HepG2 (cell line): Measurements from ENCODE around the gene CLP1. TPM values are rescaled to one million over a fixed set of nuclear protein-coding genes. Genes with fewer than 3 reads are reported as not detected.

Source experiments
- BHLHE40 ChIP-seq: IDR thresholded peaks from 2 replicates; pipeline ENCODE4 v1.6.1; 2011; ENCODE audit warnings: low read length, improper control_type of control experiment
- CC2D1A ChIP-seq: sonication (generic); formaldehyde crosslinking; IDR thresholded peaks from 2 replicates; pipeline ENCODE4 v1.8.1; 2023; ENCODE audit warnings: mild to moderate bottlenecking, missing genetic modification reagents
- MTA1 ChIP-seq: sonication (generic); formaldehyde crosslinking; IDR thresholded peaks from 2 replicates; pipeline ENCODE4 v1.4.0; 2020; ENCODE audit warnings: missing genetic modification reagents, mild to moderate bottlenecking, borderline replicate concordance
- NFKB2 ChIP-seq: sonication (generic); formaldehyde crosslinking; IDR thresholded peaks from 2 replicates; pipeline ENCODE4 v1.4.0; 2020; ENCODE audit warnings: missing genetic modification reagents, borderline replicate concordance
- NR2F1 ChIP-seq, 2 experiments: fragments of 450-650 bp in 1 of 2; formaldehyde crosslinking in 1 of 2; IDR thresholded peaks; 2 replicates each; pipeline versions ENCODE4 v1.5.0 to v1.6.1; 2016 to 2020; ENCODE audit warnings: mild to moderate bottlenecking in 1 of 2, missing compliant biosample characterization in 1 of 2, missing genetic modification reagents in 1 of 2, moderate library complexity in 1 of 2
- PCBP1 ChIP-seq: fragments of 200-400 bp; formaldehyde crosslinking; IDR thresholded peaks from 2 replicates; pipeline ENCODE4 v1.6.1; 2017; ENCODE audit warnings: mild to moderate bottlenecking, low read depth, low read length, borderline replicate concordance
- POLR2G ChIP-seq: fragments of 200-400 bp; formaldehyde crosslinking; IDR thresholded peaks from 2 replicates; pipeline ENCODE4 v1.6.1; 2018; ENCODE audit warnings: mild to moderate bottlenecking, low read depth, low read length, moderate library complexity
- PRDM15 ChIP-seq: sonication (generic); formaldehyde crosslinking; IDR thresholded peaks from 2 replicates; pipeline ENCODE4 v1.4.0; 2020; ENCODE audit warnings: missing genetic modification reagents
- SIN3A ChIP-seq: IDR thresholded peaks from 2 replicates; pipeline ENCODE4 v1.6.1; 2011; ENCODE audit warnings: low read depth, mild to moderate bottlenecking, control low read depth, low read length, borderline replicate concordance
- SMAD1 ChIP-seq: sonication (generic); formaldehyde crosslinking; IDR thresholded peaks from 2 replicates; pipeline ENCODE4 v1.4.0; 2020; ENCODE audit warnings: missing genetic modification reagents, low read depth, mild to moderate bottlenecking, borderline replicate concordance
- TEAD2 ChIP-seq: sonication (generic); formaldehyde crosslinking; IDR thresholded peaks from 2 replicates; pipeline ENCODE4 v1.9.0; 2021; ENCODE audit warnings: missing genetic modification reagents
- TGIF2 ChIP-seq: IDR thresholded peaks from 2 replicates; pipeline ENCODE4 v1.6.1; 2016; ENCODE audit warnings: control low read depth, missing compliant biosample characterization
- ZBTB14 ChIP-seq: sonication (generic); formaldehyde crosslinking; IDR thresholded peaks from 2 replicates; pipeline ENCODE4 v1.4.0; 2020; ENCODE audit warnings: missing genetic modification reagents
- ZGPAT ChIP-seq: IDR thresholded peaks from 2 replicates; pipeline ENCODE4 v1.6.1; 2016; ENCODE audit warnings: mild to moderate bottlenecking
- ZNF205 ChIP-seq: IDR thresholded peaks from 2 replicates; pipeline ENCODE4 v1.6.1; 2018; ENCODE audit warnings: missing biosample characterization, missing genetic modification reagents
- ZNF362 ChIP-seq: sonication (generic); formaldehyde crosslinking; IDR thresholded peaks from 2 replicates; pipeline ENCODE4 v1.4.0; 2020; ENCODE audit warnings: missing genetic modification reagents, mild to moderate bottlenecking, borderline replicate concordance
- ZNF687 ChIP-seq: sonication (generic); formaldehyde crosslinking; IDR thresholded peaks from 2 replicates; pipeline ENCODE4 v1.5.1; 2020; ENCODE audit warnings: mild to moderate bottlenecking, missing genetic modification reagents, moderate library complexity
- polyA plus RNA-seq, 8 experiments: library from polyadenylated mRNA; depleted of rRNA in 3 of 8; stranded (reverse) in 7 of 8; unstranded in 1 of 8; fragments of >200 nt; fragmentation: Illumina TruSeq in 4 of 8; extraction: Trizol in 4 of 8; gene quantifications; 2 replicates each; pipeline versions ENCODE4 v1.2.1 to v1.2.3, GENCODE V29; 2011 to 2016; ENCODE audit warnings: low read depth in 4 of 8, missing spikeins in 1 of 8, mixed read lengths in 1 of 8; ENCODE audit not compliant: insufficient read depth in 1 of 8
- total RNA-seq, 5 experiments: library from RNA; depleted of rRNA; stranded (reverse); fragments of >200 nt; fragmentation: Illumina TruSeq; extraction: Trizol; gene quantifications; 2 replicates each; pipeline ENCODE4 v1.2.3, GENCODE V29; 2016; ENCODE audit warnings: low read depth in 1 of 5

Gene CLP1
- total and polyA plus RNA-seq, 2 of the 13 experiments (the other 11 are each of a cell fraction or from before 2014, with no cell fraction given), result 14.6 to 24.8 TPM

- TF ChIP-seq ZNF687 (CRISPR knock-in tag), result peak; percentile 57; the same call in 1 of the 2 replicates
- TF ChIP-seq PRDM15, result 0 out of 2 replicates have a peak, but pooled peaks have one; percentile 14
- TF ChIP-seq CC2D1A, result 0 out of 2 replicates have a peak, but pooled peaks have one; percentile 32
- TF ChIP-seq NR2F1 (CRISPR knock-in tag; IDR thresholded peaks at IDR 0.05), result no peak
- TF ChIP-seq ZNF362 (CRISPR knock-in tag), result peak; percentile 100
- peak; percentile 53; the same call in 1 of the 2 replicates for TF ChIP-seq NFKB2 (CRISPR knock-in tag)
- TF ChIP-seq ZGPAT (CRISPR knock-in tag), result peak; percentile 53; the same call in 1 of the 2 replicates
- peak; percentile 56; the same call in 1 of the 2 replicates for TF ChIP-seq SIN3A
- TF ChIP-seq PCBP1, result no peak
- TF ChIP-seq ZNF205 (CRISPR knock-in tag), result no peak
- no peak for TF ChIP-seq MTA1 (CRISPR knock-in tag)
- TF ChIP-seq POLR2G, result peak; percentile 73
- peak; percentile 88 for TF ChIP-seq BHLHE40
- 0 out of 2 replicates have a peak, but pooled peaks have one; percentile 44 for TF ChIP-seq SMAD1 (CRISPR knock-in tag)
- peak; percentile 36; the same call in 1 of the 2 replicates for TF ChIP-seq TGIF2 (CRISPR knock-in tag)
- TF ChIP-seq TEAD2 (CRISPR knock-in tag), result no peak
- TF ChIP-seq ZBTB14 (CRISPR knock-in tag), result no peak
Measured at GRCh38 chr11:57667117-57667735, 9.7 kb downstream of the CLP1 start (continued).
